ENCODE measurements around the gene TCEA2. TPM values are rescaled to one million over a fixed set of nuclear protein-coding genes. Genes with fewer than 3 reads are reported as not detected.

Gene TCEA2
- 29.9 TPM for polyA plus RNA-seq (2013, experiment 1 of 2)
- 30.7 TPM for polyA plus RNA-seq (2013, experiment 2 of 2)

- H3K4me3 ChIP-seq (ENCODE audit: low read length), result peak within 1 kb of the TSS; percentile 70
- H3K23ac ChIP-seq (ENCODE audit: low read length), result no peak within 1 kb of the TSS
- peaks cover 3% of the 10 kb centered on the region for H3K4me1 ChIP-seq (ENCODE audit: control insufficient read depth, low read depth, low read length)
- H3K4ac ChIP-seq (ENCODE audit: low read depth, low read length), result peak within 1 kb of the TSS; percentile 46
- H3K27me3 ChIP-seq (ENCODE audit: insufficient read depth, low read length, poor library complexity), result no peaks in the 10 kb centered on the region
- peak within 1 kb of the TSS; percentile 90 for H4K8ac ChIP-seq (ENCODE audit: low read depth, low read length)
- H3K56ac ChIP-seq (ENCODE audit: low read length), result peak within 1 kb of the TSS; percentile 96
- H2AK5ac ChIP-seq (ENCODE audit: low read length), result peak within 1 kb of the TSS; percentile 5
- no peak within 1 kb of the TSS for H2BK15ac ChIP-seq (replicated peaks; ENCODE audit: low read depth)
- H2BK5ac ChIP-seq (ENCODE audit: low read length), result no peak within 1 kb of the TSS
- peak within 1 kb of the TSS; percentile 17 for H3K27ac ChIP-seq (ENCODE audit: low read depth, low read length)
- peak within 1 kb of the TSS; percentile 92 for H3K9ac ChIP-seq (ENCODE audit: low read length)
- H3K18ac ChIP-seq (ENCODE audit: low read length), result peak within 1 kb of the TSS; percentile 78
- peaks cover 2% of the 10 kb centered on the region for H3K79me1 ChIP-seq (ENCODE audit: low read length)
- no peak within 1 kb of the TSS for H2BK120ac ChIP-seq (ENCODE audit: low read depth, low read length)
- no peaks in the 10 kb centered on the region for H3K79me2 ChIP-seq (ENCODE audit: control insufficient read depth, insufficient read depth, low read length)
- no peak within 1 kb of the TSS for H4K5ac ChIP-seq (ENCODE audit: low read length)
- DNase-seq, result peak; percentile 94
- peak within 1 kb of the TSS; percentile 84 for H3K4me2 ChIP-seq (ENCODE audit: low read length)
- H3K36me3 ChIP-seq (ENCODE audit: control insufficient read depth, insufficient read depth, low read length), result no peaks in the 10 kb centered on the region
- WGBS (ENCODE audit: extremely low coverage, insufficient coverage, low lambda C conversion rate), result no CpG with 5 or more reads among the region's 85 CpGs
These were observed at the start of gene TCEA2 for GRCh38 chr20:64062596-64063388. Gene TCEA2 (plus strand): TSS chr20:64063198. CDS start chr20:64063313, 115 bp downstream.

- WGBS (ENCODE audit: extremely low coverage, insufficient coverage, low lambda C conversion rate), result no CpG with 5 or more reads among the region's 2 CpGs
- no peak overlapping the region for H3K9ac ChIP-seq (ENCODE audit: low read length)
- no peak overlapping the region for H2BK15ac ChIP-seq (replicated peaks; ENCODE audit: low read depth)
- H3K4me3 ChIP-seq (ENCODE audit: low read length), result no peak overlapping the region
- H4K8ac ChIP-seq (ENCODE audit: low read depth, low read length), result no peak overlapping the region
- H3K18ac ChIP-seq (ENCODE audit: low read length), result no peak overlapping the region
- H3K56ac ChIP-seq (ENCODE audit: low read length), result no peak overlapping the region
- H3K4ac ChIP-seq (ENCODE audit: low read depth, low read length), result no peak overlapping the region
- peaks cover 2% of the 10 kb centered on the region for H3K79me1 ChIP-seq (ENCODE audit: low read length)
- H3K4me2 ChIP-seq (ENCODE audit: low read length), result no peak overlapping the region
- H2AK5ac ChIP-seq (ENCODE audit: low read length), result no peak overlapping the region
- H3K79me2 ChIP-seq (ENCODE audit: control insufficient read depth, insufficient read depth, low read length), result no peaks in the 10 kb centered on the region
- no peak overlapping the region for H2BK120ac ChIP-seq (ENCODE audit: low read depth, low read length)
- H4K5ac ChIP-seq (ENCODE audit: low read length), result no peak overlapping the region
- no peaks in the 10 kb centered on the region for H3K4me1 ChIP-seq (ENCODE audit: control insufficient read depth, low read depth, low read length)
- H2BK5ac ChIP-seq (ENCODE audit: low read length), result no peak overlapping the region
- peaks cover 18% of the 10 kb centered on the region for H3K36me3 ChIP-seq (ENCODE audit: control insufficient read depth, insufficient read depth, low read length)
- H3K27ac ChIP-seq (ENCODE audit: low read depth, low read length), result no peak overlapping the region
- H3K23ac ChIP-seq (ENCODE audit: low read length), result no peak overlapping the region
- no peaks in the 10 kb centered on the region for H3K27me3 ChIP-seq (ENCODE audit: insufficient read depth, low read length, poor library complexity)
- no peak for DNase-seq
These were observed 47.4 kb upstream of the TCEA2 start for GRCh38 chr20:64015635-64016034.

GRCh38 chr20:64021124-64021975, 41.6 kb upstream of the TCEA2 start:
- H3K4me3 ChIP-seq (ENCODE audit: low read length), result no peak overlapping the region
- no peak for DNase-seq
- no peak overlapping the region for H3K4me2 ChIP-seq (ENCODE audit: low read length)

GRCh38 chr20:64022671-64023360, 40.2 kb upstream of the TCEA2 start:
- no CpG with 5 or more reads among the region's 17 CpGs for WGBS (ENCODE audit: extremely low coverage, insufficient coverage, low lambda C conversion rate)
- no peaks in the 10 kb centered on the region for H3K27me3 ChIP-seq (ENCODE audit: insufficient read depth, low read length, poor library complexity)
- no peak for DNase-seq

More at GRCh38 chr20:64021124-64021975, 41.6 kb upstream of the TCEA2 start:
- Histone ChIP-seq H3K27ac (ENCODE audit: low read depth, low read length) (no peak overlapping the region), H3K4me1 (ENCODE audit: control insufficient read depth, low read depth, low read length) (no peaks in the 10 kb centered on the region), H3K4ac (ENCODE audit: low read depth, low read length) (no peak overlapping the region), H3K27me3 (ENCODE audit: insufficient read depth, low read length, poor library complexity) (no peaks in the 10 kb centered on the region), H3K79me1 (ENCODE audit: low read length) (no peaks in the 10 kb centered on the region), H4K5ac (ENCODE audit: low read length) (no peak overlapping the region), H3K9ac (ENCODE audit: low read length) (no peak overlapping the region), H3K56ac (ENCODE audit: low read length) (no peak overlapping the region), H2AK5ac (ENCODE audit: low read length) (no peak overlapping the region), H3K36me3 (ENCODE audit: control insufficient read depth, insufficient read depth, low read length) (peaks cover 17% of the 10 kb centered on the region), H2BK5ac (ENCODE audit: low read length) (no peak overlapping the region), H3K23ac (ENCODE audit: low read length) (no peak overlapping the region), H4K8ac (ENCODE audit: low read depth, low read length) (no peak overlapping the region), H3K79me2 (ENCODE audit: control insufficient read depth, insufficient read depth, low read length) (no peaks in the 10 kb centered on the region), H2BK15ac (replicated peaks; ENCODE audit: low read depth) (no peak overlapping the region), H2BK120ac (ENCODE audit: low read depth, low read length) (no peak overlapping the region), H3K18ac (ENCODE audit: low read length) (no peak overlapping the region)
- WGBS (ENCODE audit: extremely low coverage, insufficient coverage, low lambda C conversion rate), result no CpG with 5 or more reads among the region's 36 CpGs

GRCh38 chr20:64023361-64024140, 39.4 kb upstream of the TCEA2 start:
- WGBS (ENCODE audit: extremely low coverage, insufficient coverage, low lambda C conversion rate), result no CpG with 5 or more reads among the region's 15 CpGs
- H3K36me3 ChIP-seq (ENCODE audit: control insufficient read depth, insufficient read depth, low read length), result peaks cover 24% of the 10 kb centered on the region

More at GRCh38 chr20:64022671-64023360, 40.2 kb upstream of the TCEA2 start:
- no peak overlapping the region for H3K4me3 ChIP-seq (ENCODE audit: low read length)
- H4K5ac ChIP-seq (ENCODE audit: low read length), result no peak overlapping the region
- no peak overlapping the region for H3K56ac ChIP-seq (ENCODE audit: low read length)
- no peak overlapping the region for H3K4ac ChIP-seq (ENCODE audit: low read depth, low read length)
- no peak overlapping the region for H2BK15ac ChIP-seq (replicated peaks; ENCODE audit: low read depth)
- no peak overlapping the region for H4K8ac ChIP-seq (ENCODE audit: low read depth, low read length)
- no peak overlapping the region for H2AK5ac ChIP-seq (ENCODE audit: low read length)
- no peak overlapping the region for H3K9ac ChIP-seq (ENCODE audit: low read length)
- H3K27ac ChIP-seq (ENCODE audit: low read depth, low read length), result no peak overlapping the region
- H2BK120ac ChIP-seq (ENCODE audit: low read depth, low read length), result no peak overlapping the region
- peaks cover 24% of the 10 kb centered on the region for H3K36me3 ChIP-seq (ENCODE audit: control insufficient read depth, insufficient read depth, low read length)
- no peak overlapping the region for H2BK5ac ChIP-seq (ENCODE audit: low read length)
- H3K18ac ChIP-seq (ENCODE audit: low read length), result no peak overlapping the region
- no peak overlapping the region for H3K4me2 ChIP-seq (ENCODE audit: low read length)
- no peaks in the 10 kb centered on the region for H3K79me2 ChIP-seq (ENCODE audit: control insufficient read depth, insufficient read depth, low read length)
- H3K23ac ChIP-seq (ENCODE audit: low read length), result no peak overlapping the region
- no peaks in the 10 kb centered on the region for H3K4me1 ChIP-seq (ENCODE audit: control insufficient read depth, low read depth, low read length)
- no peaks in the 10 kb centered on the region for H3K79me1 ChIP-seq (ENCODE audit: low read length)

More at GRCh38 chr20:64023361-64024140, 39.4 kb upstream of the TCEA2 start:
- Histone ChIP-seq H2AK5ac (ENCODE audit: low read length) (no peak overlapping the region), H3K79me2 (ENCODE audit: control insufficient read depth, insufficient read depth, low read length) (no peaks in the 10 kb centered on the region), H3K56ac (ENCODE audit: low read length) (no peak overlapping the region), H4K5ac (ENCODE audit: low read length) (no peak overlapping the region), H3K4me3 (ENCODE audit: low read length) (no peak overlapping the region), H3K27me3 (ENCODE audit: insufficient read depth, low read length, poor library complexity) (no peaks in the 10 kb centered on the region), H2BK15ac (replicated peaks; ENCODE audit: low read depth) (no peak overlapping the region), H3K18ac (ENCODE audit: low read length) (no peak overlapping the region), H3K23ac (ENCODE audit: low read length) (no peak overlapping the region), H3K4ac (ENCODE audit: low read depth, low read length) (no peak overlapping the region), H3K79me1 (ENCODE audit: low read length) (no peaks in the 10 kb centered on the region), H3K27ac (ENCODE audit: low read depth, low read length) (no peak overlapping the region), H2BK120ac (ENCODE audit: low read depth, low read length) (no peak overlapping the region), H3K4me1 (ENCODE audit: control insufficient read depth, low read depth, low read length) (no peaks in the 10 kb centered on the region), H3K9ac (ENCODE audit: low read length) (no peak overlapping the region), H2BK5ac (ENCODE audit: low read length) (no peak overlapping the region), H3K4me2 (ENCODE audit: low read length) (no peak overlapping the region), H4K8ac (ENCODE audit: low read depth, low read length) (no peak overlapping the region)
- DNase-seq, result no peak
